GM21423 (cell line): ENCODE measurements around the gene DPYSL3.
A peak's percentile ranks its signal among the peaks of the same experiment; 100 is the strongest.

ENCODE experiments used
- ATAC-seq: cut with Tn5 transposase; IDR thresholded peaks from one replicate; pipeline ENCODE4 v1.9.1; 2021; ENCODE audit warnings: mild to moderate bottlenecking, moderate library complexity; ENCODE audit not compliant: unreplicated experiment

DPYSL3 gene

DNA sequence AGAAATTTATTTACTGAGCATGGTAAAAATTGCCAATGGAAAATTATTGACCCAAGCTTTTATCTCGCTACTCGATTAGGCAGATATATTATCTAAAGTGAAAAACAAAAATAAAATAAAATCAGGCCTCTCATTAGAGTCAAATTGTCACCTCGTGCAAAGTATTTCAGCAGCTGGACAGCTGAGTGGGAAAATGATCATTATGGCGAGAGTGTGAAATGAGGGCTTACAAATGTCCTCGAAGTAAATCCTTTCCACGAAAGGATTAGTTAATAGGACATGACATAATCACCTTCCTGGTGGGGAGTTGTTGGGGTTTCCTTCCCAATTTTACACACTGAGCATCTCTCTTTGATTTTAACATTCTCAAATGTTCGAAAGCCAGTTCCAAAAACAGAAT is 5.4 kb upstream of the DPYSL3 start:
- no peak for ATAC-seq

DNA sequence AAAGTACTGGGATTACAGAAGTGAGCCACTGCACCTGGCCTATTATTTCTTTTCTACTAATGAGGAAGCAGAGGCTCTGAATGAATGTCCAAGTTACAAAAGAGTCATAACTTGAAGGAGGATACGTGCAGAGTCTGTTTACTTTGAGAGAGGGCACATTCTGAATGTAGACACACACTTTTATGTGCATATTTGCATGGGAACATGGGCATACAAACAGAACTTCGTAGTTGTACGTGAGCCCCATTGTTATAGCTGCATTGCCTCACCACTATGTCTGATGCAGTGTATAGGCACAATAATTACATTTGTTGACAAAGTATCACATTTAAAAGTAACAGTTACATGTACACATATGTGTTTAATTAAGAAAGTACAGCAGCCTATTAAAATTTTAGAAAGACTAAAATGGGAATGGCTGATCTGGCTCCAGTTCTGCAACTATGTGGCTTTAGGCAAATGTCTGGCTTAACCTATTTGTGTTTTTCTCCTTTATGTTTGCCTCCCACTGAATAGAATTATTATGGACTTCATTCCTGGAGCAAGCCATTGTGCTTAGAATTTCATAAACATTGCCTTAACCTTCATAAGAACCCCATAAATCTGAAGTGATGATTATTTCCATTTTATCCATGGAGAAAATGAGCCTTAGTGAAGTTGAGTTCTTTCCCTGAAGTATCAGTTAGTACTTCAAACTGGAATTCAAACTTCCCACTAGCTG is 3.0 kb upstream of the DPYSL3 start:
- ATAC-seq = no peak

DNA sequence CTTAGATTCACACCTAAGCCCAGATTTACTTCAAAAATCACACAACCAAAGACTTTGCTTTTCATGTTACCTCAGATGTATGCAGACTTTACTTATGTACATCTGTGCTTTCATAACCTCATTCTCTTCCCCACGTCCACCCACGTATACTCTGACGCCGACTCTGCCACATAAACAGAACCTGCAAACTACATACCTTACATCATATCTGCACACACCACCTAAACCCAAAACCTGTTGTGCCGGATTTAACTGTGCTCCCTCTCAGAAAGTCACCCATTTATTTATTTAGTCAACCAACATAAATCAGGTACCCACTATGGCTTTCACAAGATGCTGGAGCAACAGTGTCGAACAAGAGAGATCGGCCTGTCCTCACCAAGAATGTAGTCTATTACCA is 1.0 kb upstream of the DPYSL3 start:
- ATAC-seq = no peak

DNA sequence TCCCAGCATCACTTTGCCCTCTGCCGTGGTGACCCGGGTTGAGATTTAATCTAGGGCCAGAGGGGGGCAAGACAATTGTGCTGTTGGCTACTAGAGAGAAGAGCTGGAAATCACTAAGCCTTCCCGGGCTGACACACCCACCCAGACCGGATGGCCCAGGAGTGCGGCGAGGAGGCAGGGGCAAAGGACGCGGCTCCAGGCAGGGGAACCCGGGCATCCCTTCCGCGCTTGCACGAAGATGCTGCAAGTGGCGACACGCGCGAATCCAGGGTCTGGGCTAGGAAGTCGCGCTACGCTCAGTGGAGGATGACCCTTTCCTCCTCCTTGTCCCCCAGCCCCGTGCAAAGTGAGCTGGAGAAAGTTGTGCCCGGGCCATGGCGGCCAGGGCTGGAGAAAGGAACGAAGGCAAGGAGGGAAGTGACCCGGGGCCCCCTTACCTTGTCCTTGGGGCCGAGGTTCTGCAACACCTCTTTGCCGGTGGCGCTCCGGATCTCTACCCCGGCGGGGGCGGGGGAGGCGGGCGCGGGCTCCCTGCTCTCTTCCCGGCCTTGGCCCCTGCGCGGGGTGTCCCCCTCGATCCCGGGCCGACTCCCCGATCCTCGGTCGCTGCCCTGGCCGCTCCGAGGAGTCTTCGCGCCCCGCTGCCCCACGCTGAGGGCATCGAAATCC is 693 bp downstream of the DPYSL3 start:
- ATAC-seq = no peak

DNA sequence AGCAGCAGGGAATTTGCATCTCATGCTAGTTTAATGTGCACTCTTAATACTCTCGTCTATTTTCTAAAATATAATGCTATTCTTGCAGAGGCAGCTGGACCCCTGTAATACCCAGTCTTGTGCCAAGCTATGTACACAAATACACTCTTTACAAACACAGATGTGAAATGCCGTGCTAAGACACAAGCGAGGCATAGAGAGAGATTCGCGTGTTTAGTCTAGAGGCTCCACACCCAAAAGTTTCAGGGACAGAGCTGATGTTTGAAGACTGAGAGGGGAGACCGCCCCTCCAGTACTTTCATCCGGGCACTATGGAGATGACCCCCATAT is 1.2 kb downstream of the DPYSL3 start:
- ATAC-seq = no peak

DNA sequence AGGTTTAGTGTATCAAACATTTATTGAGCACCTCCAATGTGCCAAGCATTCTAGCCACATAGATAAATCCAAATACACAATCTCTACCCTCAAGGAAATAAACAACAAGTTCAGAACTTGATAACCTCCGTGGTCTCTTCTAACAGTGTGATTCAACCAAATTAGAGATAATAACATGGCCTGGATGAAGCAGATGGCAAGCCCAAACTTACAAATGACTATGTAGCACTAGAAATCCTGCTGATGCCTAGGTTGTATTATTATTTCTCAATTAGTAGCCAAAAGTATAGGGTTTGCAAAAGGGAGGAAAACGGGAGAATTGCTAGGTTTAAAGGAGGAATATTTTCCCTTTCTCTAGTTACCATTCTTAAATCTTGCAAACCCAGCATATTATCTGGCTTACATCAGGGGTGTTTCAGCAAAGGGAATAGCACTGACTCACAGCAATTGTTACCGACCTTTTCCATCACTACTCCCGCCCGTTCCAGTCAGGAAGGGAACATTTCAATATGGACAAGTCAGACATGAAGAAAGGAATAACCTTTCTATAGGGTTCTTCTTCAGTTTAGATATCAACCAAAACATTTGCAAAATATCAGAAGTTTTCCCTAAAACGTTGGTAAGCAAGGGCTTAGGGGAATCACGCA is 2.3 kb downstream of the DPYSL3 start:
- ATAC-seq = no peak

DNA sequence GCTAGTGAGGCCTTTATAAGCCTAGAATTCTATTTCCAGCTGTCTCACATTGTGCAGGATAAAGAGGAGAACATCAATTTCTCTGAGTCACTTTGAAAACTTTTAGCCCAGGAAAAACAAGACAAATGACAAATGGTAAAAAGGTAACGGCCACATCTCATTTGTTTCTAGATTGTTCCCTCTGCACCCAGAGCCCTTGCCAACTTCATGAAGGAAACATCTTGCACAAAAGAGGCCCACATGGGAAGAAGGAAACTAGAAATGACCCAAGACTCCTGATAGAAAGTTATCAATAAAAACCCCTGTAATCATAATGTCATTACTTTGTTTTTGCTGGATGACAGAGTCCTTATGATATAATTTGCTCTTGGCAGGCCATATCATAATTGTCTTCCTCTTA is 5.3 kb downstream of the DPYSL3 start:
- ATAC-seq = no peak

DNA sequence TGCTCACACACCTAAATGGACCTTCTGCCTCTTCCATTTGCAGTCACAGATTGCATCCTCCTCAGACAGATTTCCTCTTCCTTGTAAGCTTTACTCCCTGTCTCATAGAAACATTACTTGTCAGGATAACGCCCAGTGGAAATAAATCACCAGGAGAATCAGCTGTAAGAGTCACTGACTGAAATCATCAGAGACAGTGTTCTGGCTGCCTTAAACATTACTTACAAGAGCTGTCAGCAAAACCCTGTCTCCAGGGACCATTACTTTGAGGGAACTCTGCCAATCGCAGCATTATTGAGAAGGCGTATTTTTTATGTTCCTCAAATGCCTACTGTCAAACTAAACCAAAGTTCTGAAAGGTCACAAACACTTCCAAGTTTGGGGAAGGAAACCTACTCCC is 5.9 kb downstream of the DPYSL3 start:
- ATAC-seq = no peak

DNA sequence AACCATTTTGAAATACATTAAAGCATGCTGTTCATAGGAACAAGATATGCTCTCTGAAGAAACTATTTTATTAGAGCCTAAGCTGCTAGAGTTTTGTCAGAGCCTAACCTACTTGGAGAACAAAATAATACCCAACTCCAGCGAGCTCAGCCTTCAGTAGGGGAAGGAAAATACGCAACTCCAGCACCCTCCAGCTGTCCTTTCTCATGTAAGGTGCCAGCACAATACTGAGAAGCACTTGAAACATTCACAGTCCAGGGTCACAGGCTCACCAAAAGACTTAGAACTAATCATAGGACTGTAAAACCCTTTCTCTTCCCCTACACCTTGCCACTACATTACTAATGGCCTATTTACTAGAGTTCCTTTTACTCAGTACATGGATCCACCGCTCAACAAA is 18.9 kb downstream of the DPYSL3 start:
- no peak for ATAC-seq

DNA sequence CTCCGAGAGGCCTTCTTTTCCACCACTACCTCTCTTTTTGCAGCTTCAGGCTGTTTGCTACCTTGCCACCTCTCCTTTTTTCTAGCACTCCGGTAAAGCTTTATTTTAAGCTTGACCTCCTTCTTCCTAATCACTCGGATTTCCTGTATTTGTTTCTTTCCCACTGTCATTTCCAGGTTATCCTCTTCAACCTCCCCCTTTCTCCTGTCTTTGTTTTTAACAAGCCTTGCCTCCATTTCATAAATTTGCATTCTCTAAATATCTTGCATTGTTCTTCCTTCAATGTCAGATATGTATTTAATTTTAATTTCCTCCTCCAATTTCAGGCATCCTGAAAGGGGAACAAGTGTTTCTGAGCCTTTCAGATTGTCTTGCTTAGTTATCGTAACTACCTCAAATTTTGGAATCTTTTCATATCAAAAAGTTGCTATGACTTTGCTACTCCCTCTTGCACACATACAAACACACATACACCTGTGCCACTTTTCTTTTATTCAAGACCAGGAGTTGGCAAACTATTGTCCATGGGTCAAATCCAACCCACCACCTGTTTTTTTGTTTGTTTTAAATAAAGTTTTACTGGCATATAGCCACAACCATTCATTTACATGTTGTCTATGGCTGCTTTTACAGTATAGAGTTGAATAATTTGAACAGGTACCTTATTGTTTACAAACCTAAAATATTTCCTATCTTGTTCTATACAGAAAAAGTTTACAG is 22.7 kb downstream of the DPYSL3 start:
- ATAC-seq = no peak

DNA sequence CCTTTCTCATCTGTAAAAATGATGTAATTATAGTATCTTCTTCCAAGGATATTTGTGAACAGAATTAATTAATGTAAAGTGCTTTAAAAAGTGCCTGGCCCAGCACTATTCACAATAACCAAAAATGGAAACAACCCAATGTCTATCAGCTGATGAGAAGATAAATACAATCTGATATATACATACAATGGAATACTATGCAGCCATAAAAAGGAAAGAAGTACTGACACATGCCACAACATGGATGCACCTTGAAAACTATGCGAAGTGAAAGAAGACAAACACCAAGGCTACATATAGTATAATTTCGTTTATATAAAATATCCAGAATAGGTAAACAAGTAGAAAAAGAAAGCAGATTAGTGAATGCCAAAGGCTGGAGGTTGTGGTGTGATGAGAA is 24.1 kb downstream of the DPYSL3 start:
- ATAC-seq = no peak

DNA sequence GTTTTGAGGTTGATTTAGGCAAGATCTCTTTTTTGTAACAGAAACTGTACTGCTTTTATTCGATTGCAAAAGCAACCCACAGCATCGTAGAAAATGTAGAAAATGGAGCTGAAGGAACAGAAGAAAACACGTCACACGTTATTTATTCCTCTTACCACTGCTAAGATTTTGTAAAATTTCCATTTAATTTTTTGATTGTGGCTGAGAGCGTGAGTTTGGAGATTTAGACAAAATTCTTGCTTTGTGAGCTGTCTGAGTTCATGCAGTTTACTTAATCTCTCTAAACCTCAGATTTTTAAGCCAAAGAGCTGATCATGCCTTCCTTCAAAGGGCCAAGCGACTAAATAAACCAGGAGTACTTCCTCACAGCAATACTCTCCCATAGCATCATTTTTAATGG is 24.8 kb downstream of the DPYSL3 start:
- ATAC-seq = no peak

DNA sequence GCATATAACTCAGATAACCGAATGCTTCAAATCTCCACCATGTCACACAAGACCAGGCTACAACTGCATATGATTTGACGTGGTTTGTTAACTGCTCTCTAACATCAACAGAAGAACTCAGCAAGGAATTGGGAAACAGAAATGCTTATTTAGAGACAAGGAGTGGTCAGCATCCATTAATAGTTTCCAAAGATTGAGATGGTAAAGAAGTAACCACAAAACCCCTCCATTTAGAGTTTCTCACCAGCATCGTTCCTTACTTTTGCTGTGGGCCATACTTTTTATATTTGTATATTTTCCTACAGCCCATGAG is 25.2 kb downstream of the DPYSL3 start:
- no peak for ATAC-seq

DNA sequence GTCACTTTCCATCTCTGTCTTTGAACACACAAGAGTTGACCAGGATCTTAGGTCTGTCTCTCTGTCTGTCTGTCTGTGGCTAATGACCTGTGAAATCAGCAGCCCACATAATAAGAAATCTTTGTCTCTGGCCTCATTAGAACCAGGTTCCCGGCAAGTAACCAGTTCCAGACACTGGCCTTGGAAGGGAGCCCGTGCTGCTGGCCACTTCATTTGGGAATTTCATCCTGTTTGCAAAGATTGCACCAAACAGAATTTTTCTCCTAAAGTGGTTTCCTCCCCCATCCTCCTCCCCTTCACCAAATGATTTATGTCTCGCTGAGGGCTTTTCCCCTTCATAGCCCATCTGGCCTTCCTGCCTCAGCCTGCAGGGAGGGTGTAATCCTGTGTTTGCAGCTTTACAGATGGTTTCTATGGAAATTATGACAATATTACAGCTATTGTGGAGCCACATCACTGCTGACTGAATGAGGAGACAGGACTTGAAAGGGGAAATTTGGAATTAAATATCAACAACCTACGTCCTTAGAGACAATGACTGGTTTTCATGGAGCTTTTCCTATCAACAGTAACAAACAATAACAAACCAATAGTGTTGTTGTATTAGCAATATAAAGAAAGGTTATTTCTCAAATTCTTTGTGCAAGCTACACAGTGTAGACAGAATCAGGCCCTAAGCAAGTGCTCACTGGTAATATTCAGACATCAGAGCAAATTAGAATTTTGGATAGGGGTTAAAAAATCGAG is 25.7 kb downstream of the DPYSL3 start:
- no peak for ATAC-seq

DNA sequence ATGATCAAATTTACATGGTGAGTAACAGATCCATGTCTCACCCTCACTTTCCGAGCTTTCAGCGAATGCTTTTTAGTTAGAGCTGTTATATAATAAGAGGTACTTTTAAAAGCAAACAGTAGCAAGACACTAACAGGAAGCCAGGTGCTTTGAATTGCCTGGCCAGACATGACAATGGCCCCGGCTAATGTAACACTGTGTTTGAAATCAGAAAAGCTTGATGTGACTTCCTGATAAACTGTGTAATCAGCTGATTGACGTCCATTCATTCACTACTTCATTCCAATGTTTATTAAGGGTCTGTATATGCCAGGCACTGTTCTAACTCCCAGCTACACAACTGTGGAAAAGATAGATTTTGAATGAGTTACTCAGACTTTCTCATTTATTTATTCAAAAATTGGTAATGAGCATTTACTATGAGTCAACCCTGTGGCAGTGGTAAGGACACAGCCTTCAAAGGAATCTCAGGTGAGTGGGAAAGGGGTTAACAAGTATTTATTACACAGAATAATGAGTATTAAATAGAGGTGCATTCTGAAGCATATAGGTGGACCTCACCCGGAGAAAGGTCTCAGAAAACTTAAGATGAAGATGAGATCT is 26.6 kb downstream of the DPYSL3 start:
- no peak for ATAC-seq

DNA sequence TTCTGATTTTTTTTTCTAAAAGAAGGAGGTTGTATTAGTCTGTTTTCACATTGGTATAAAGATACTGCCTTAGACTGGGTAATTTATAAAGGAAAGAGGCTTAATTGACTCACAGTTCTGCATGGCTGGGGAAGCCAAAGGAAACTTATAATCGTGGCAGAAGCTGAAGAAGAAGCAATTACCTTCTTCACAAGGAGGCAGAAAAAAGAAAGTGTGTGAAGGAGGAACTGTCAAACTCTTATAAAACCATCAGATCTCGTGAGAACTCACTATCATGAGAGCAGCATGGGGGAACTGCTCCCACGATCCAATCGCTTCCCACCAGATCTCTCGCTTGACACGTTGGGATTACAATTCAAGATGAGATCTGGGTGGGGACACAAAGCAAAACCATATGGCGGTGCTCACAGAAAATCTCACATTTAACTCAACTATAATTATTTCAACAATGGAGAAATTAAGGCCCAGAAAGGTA is 27.1 kb downstream of the DPYSL3 start:
- ATAC-seq = no peak

DNA sequence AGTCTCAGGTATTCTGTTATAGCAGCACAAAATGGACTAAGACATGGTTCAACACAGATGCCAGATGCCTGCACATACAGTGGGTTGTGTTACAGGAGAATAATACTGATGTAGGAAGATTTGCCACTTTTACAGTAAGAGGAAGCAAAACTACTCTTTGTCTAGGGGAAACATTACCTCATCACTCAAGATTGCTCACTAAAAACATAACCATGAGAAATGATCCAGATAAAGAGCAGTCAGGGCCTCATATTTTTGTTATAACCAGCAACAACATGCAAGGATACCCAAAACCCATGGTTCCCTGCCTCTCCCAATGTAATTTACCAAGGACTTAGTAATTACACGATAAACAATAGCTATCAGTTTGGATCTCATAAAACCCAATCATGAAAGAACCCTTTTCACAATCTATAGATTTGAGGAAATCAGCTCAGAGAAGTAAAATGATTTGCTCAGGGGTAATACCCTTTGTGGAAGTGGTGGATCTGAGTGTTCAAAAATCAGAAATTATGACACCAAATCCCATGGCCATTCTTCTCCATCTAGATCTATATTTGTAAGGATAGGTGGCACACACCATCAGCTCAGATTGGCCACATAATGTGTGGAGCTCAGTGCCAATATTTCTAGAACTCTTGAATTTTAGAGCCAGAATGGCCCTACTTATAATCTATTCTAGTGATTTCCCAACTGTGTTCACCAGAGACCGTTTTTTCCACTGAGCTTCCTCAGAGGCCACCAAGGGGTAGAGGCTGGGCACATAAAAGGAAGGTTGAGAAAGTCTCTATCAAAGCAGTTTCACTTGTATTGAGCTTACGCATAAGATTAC is 27.8 kb downstream of the DPYSL3 start:
- ATAC-seq = peak; percentile 48

DNA sequence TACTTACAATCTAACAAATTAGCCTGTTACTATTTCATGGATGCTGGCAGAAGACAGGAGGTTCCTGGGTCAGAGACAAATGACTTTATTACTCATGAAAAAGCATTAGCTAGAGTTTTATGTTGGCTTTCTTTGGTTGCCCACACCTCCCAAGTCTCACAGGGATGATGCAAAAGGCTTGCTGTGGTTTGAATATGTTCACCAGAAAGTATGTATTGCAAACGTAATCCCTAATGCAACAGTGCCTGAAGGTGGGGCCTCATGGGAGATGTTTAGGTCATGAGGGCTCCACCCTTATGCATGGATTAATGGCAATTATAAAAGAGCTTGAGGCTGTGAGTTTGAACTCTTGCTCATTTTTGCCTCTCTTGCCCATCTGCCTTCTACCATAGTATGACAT is 28.5 kb downstream of the DPYSL3 start:
- ATAC-seq = no peak

DNA sequence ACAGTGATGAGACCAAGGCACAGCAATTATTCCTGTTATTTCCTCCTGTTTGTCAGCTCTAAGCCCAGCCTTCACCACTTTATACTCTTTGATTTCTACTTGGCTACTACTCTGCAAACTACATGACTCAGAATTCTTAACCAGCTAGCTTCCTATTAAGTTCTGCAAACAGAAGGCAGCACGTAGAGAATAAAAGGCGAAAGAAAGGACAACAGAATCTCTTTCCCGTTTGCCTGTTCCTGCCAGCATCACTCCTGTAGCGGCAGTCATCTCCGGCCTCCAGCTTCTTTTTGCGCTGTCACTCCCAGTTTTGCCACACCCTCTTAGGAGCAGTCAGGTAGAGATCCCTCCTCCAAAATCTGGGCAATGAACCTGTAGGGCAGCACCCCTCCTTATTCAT is 29.9 kb downstream of the DPYSL3 start:
- ATAC-seq = no peak

DNA sequence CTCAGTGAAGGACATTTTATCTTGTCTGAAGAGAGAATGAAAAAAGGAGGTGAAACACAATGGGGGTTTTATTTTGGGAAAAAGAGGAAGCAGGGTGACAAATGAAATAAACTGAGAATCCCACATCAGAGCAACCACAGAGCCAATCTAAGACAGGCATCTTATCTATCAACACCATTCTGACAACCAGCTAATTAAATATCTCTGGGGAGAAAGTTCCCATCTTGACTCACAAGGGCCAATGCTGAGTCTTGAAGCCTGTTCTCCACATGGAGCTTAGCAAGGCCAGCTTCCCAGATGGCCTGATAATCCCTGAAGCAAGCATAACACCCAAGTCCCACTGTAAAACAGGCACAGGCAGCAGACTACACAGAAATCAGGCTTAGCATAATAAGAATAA is 30.4 kb downstream of the DPYSL3 start:
- no peak for ATAC-seq
